GM12878 (cell line): Measurements from ENCODE around the gene PTGFRN. TPM values are rescaled to one million over a fixed set of nuclear protein-coding genes. Genes with fewer than 3 reads are reported as not detected.

Experiments
- ATAC-seq: fragments of 200-7000 bp; cut with Tn5 transposase; 3 replicates; pipeline ENCODE4 v1.9.1; 2020; ENCODE audit warnings: mild to moderate bottlenecking, moderate library complexity
- BruUV-seq: library from RNA; stranded (reverse); fragments of 400-500 nt; replicated peaks from 2 replicates; lab custom pipeline; 2021; lab: Mats Ljungman, UMichigan
- CTCF ChIA-PET: fragments of 300-600 bp; sonication (Branson Sonifier 250); formaldehyde crosslinking; extraction: SDS; loops from one replicate; lab custom pipeline; 2021; ENCODE audit warnings: inconsistent platforms; lab: Yijun Ruan, JAX
- POLR2A ChIA-PET: fragments of 350-600 bp; formaldehyde crosslinking; extraction: SDS; loops from one replicate; lab custom pipeline; 2021; ENCODE audit warnings: inconsistent platforms; lab: Charles Lee
- RAD21 ChIA-PET: fragments of 300-600 bp; sonication (Branson Sonifier 250); formaldehyde crosslinking; loops from one replicate; lab custom pipeline; 2023; ENCODE audit warnings: antibody characterized with exemption; ENCODE audit not compliant: unreplicated experiment; lab: Charles Lee
- SMC1A ChIA-PET: fragments of 300-600 bp; sonication (Branson Sonifier 250); formaldehyde crosslinking; loops from one replicate; lab custom pipeline; 2023; ENCODE audit not compliant: unreplicated experiment, uncharacterized antibody; lab: Charles Lee
- DNase-seq: peaks from one replicate; pipeline ENCODE4 v3.0.0-alpha.2; 2011; ENCODE audit warnings: low read depth, low spot score
- FAIRE-seq: peaks from 3 replicates; lab custom pipeline; 2011; peaks lifted over from hg19 to GRCh38; lab: Jason Lieb, UNC
- H2AFZ ChIP-seq: 2 replicates; pipeline ENCODE4 v1.6.0; 2011; ENCODE audit warnings: low read depth, low read length, control low read depth; ENCODE audit not compliant: control insufficient read depth
- H3K27ac ChIP-seq: 2 replicates; pipeline ENCODE4 v1.5.1; 2011; ENCODE audit warnings: control low read depth; ENCODE audit not compliant: control insufficient read depth, insufficient read depth
- H3K27me3 ChIP-seq, 2 experiments: replicated peaks in 1 of 2; 2 replicates each; pipeline versions ENCODE4 v1.6.0 to v1.6.1; 2011; ENCODE audit warnings: low read length in 1 of 2; ENCODE audit not compliant: control insufficient read depth in 2 of 2, insufficient read depth in 2 of 2
- H3K36me3 ChIP-seq, 2 experiments: 2 replicates each; pipeline ENCODE4 v1.5.1; 2011; ENCODE audit warnings: low read length in 1 of 2; ENCODE audit not compliant: control insufficient read depth in 2 of 2, insufficient read depth in 2 of 2
- H3K4me1 ChIP-seq: 2 replicates; pipeline ENCODE4 v1.6.1; 2011; ENCODE audit warnings: mild to moderate bottlenecking, low read length, moderate library complexity, mixed read lengths; ENCODE audit not compliant: control insufficient read depth, insufficient read depth
- H3K4me2 ChIP-seq: 2 replicates; pipeline ENCODE4 v1.6.0; 2011; ENCODE audit warnings: control low read depth; ENCODE audit not compliant: control insufficient read depth, insufficient read depth
- H3K4me3 ChIP-seq: fragments of 200-600 bp; sonication (generic); 2 replicates; pipeline ENCODE4 v1.5.1; 2016
- H3K79me2 ChIP-seq: 2 replicates; pipeline ENCODE4 v1.6.0; 2011; ENCODE audit warnings: low read length; ENCODE audit not compliant: control insufficient read depth, insufficient read depth
- H3K9ac ChIP-seq: 2 replicates; pipeline ENCODE4 v1.8.0; 2011; ENCODE audit warnings: low read length, control low read depth, mixed read lengths; ENCODE audit not compliant: control insufficient read depth, insufficient read depth
- H3K9me3 ChIP-seq: replicated peaks from 3 replicates; pipeline ENCODE4 v1.5.1; 2011; ENCODE audit warnings: mild to moderate bottlenecking, low read length; ENCODE audit not compliant: control insufficient read depth, insufficient read depth
- H4K20me1 ChIP-seq: 2 replicates; pipeline ENCODE4 v1.6.0; 2011; ENCODE audit not compliant: control insufficient read depth, insufficient read depth
- ASH2L ChIP-seq: fragments of 300-600, 200-600 bp; sonication (generic); IDR thresholded peaks from 2 replicates; pipeline ENCODE4 v1.6.1; 2017; ENCODE audit warnings: low read depth, mild to moderate bottlenecking, borderline replicate concordance
- CHD4 ChIP-seq: fragments of 200-600 bp; sonication (generic); IDR thresholded peaks from 2 replicates; pipeline ENCODE4 v1.6.1; 2016; ENCODE audit warnings: mild to moderate bottlenecking
- GABPA ChIP-seq: IDR thresholded peaks from 2 replicates; pipeline ENCODE4 v1.6.1; 2014; ENCODE audit warnings: antibody characterized with exemption, low read depth, mild to moderate bottlenecking, inconsistent platforms
- HDAC2 ChIP-seq: fragments of 200-600 bp; sonication (generic); IDR thresholded peaks from 2 replicates; pipeline ENCODE4 v1.6.1; 2017
- IKZF1 ChIP-seq: fragments of 450-650 bp; conservative IDR thresholded peaks from 2 replicates; pipeline ENCODE4 v1.6.1; 2017; ENCODE audit warnings: antibody characterized with exemption, mild to moderate bottlenecking
- KDM1A ChIP-seq: fragments of 200-600 bp; sonication (generic); IDR thresholded peaks from 2 replicates; pipeline ENCODE4 v1.6.1; 2016; ENCODE audit warnings: borderline replicate concordance
- MTA3 ChIP-seq: IDR thresholded peaks from 2 replicates; pipeline ENCODE4 v1.6.1; 2012; ENCODE audit warnings: low read length, inconsistent platforms, borderline replicate concordance
- NFIC ChIP-seq: IDR thresholded peaks from 2 replicates; pipeline ENCODE4 v1.6.1; 2012; ENCODE audit warnings: low read depth, mild to moderate bottlenecking, inconsistent platforms, low read length, moderate library complexity
- NR2F1 ChIP-seq: fragments of 450-650 bp; conservative IDR thresholded peaks from 2 replicates; pipeline ENCODE4 v1.6.1; 2017; ENCODE audit warnings: mild to moderate bottlenecking
- SIX5 ChIP-seq: IDR thresholded peaks from 2 replicates; pipeline ENCODE4 v1.6.1; 2011; ENCODE audit warnings: mild to moderate bottlenecking, low read depth, low read length, moderate library complexity; ENCODE audit not compliant: severe bottlenecking
- TAF1 ChIP-seq: IDR thresholded peaks from 2 replicates; pipeline ENCODE4 v1.6.1; 2011; ENCODE audit warnings: mild to moderate bottlenecking, low read depth, low read length, borderline replicate concordance
- ZNF207 ChIP-seq: fragments of 450-650 bp; IDR thresholded peaks from 2 replicates; pipeline ENCODE4 v1.6.1; 2014; ENCODE audit warnings: antibody characterized with exemption, mild to moderate bottlenecking, borderline replicate concordance
- ZNF274 ChIP-seq: IDR thresholded peaks from one replicate; pipeline ENCODE4 v1.8.0; 2011; ENCODE audit not compliant: insufficient read length, insufficient read depth
- WGBS: methylation state at CpG from one replicate; pipeline ENCODE4 v1.1.6; 2016; ENCODE audit warnings: low lambda C conversion rate; ENCODE audit not compliant: insufficient replicate concordance, insufficient coverage; ENCODE audit errors: missing lambda C conversion rate; 5-methylcytosine and 5-hydroxymethylcytosine counted together
- in situ Hi-C: fragments of 300-500 bp; cut with MboI; formaldehyde crosslinking; loops from 9 replicates; pipeline ENCODE4 v1.14.3; 2018; ENCODE audit warnings: mixed read lengths
- intact Hi-C: fragments of 100-400 bp; cut with micrococcal nuclease; formaldehyde crosslinking; loops from one replicate; pipeline ENCODE4 v1.14.2; 2022; ENCODE audit not compliant: unreplicated experiment
- polyA plus RNA-seq, 11 experiments: library from polyadenylated mRNA; depleted of rRNA in 4 of 11; unstranded in 6 of 11; stranded (reverse) in 5 of 11; fragments of >200 nt; fragmentation: Nextera tagmentation in 4 of 11; fragmentation: Illumina TruSeq in 1 of 11; extraction: Ambion mirVana in 4 of 11; extraction: Trizol in 1 of 11; gene quantifications; 1 replicate in 1 of 11; 2 replicates in 10 of 11; pipeline versions ENCODE4 v1.2.1 to v1.2.3, GENCODE V29; 2011 to 2016; ENCODE audit warnings: inconsistent platforms in 2 of 11, missing spikeins in 2 of 11, low read depth in 1 of 11
- total RNA-seq, 4 experiments: library from RNA; depleted of rRNA in 3 of 4; stranded (reverse); fragments of >200 nt in 3 of 4; fragmentation: Illumina TruSeq in 1 of 4; extraction: Trizol in 1 of 4; gene quantifications; 2 replicates each; pipeline versions ENCODE4 v1.2.1 to v1.2.3, GENCODE V29; 2013 to 2021

Gene PTGFRN
- total and polyA plus RNA-seq, 10 of the 15 experiments (the other 5 are each of a cell fraction or from before 2014, with no cell fraction given), result 2.7 to 8.3 (median 5.1) TPM

- H3K9ac ChIP-seq, result no peak overlapping the region
- ChIA-PET SMC1A (interaction anchor here (1.1 to 4.4 kb wide), 8 partner anchors 10 to 193 kb away, joined by 3 to 24 read pairs (median 4); no protein-coding TSS in a partner anchor), CTCF (interaction anchor here (0.9 to 3.1 kb wide), 8 partner anchors 9 to 183 kb away, joined by 3 to 10 read pairs (median 4); no protein-coding TSS in a partner anchor), POLR2A (interaction anchor here (1.1 to 1.4 kb wide), 2 partner anchors 9 to 22 kb away, joined by 3 read pairs; no protein-coding TSS in a partner anchor), RAD21 (interaction anchor here (0.7 to 1.3 kb wide), 3 partner anchors 15 to 181 kb away, joined by 3 to 5 read pairs (median 4); no protein-coding TSS in a partner anchor)
- no peak for FAIRE-seq
- H3K4me3 ChIP-seq, result no peak overlapping the region
- 50% methylated on average over 2 of the region's 2 CpGs for WGBS
- no peaks in the 10 kb centered on the region for H3K36me3 ChIP-seq
- no peak overlapping the region for H3K27ac ChIP-seq
- ATAC-seq, result peak; percentile 36
- H3K4me2 ChIP-seq, result no peak overlapping the region
- intact Hi-C loops (no loop called here), in situ Hi-C loops (no loop called here)
- no peaks in the 10 kb centered on the region for H4K20me1 ChIP-seq
- H2AFZ ChIP-seq, result no peak overlapping the region
- TF ChIP-seq ASH2L, result no peak
- no peak for TF ChIP-seq HDAC2
- TF ChIP-seq CHD4, result no peak
- TF ChIP-seq SIX5, result no peak
- TF ChIP-seq NFIC, result no peak
- no TSS peak for BruUV-seq
- H3K4me1 ChIP-seq, result no peaks in the 10 kb centered on the region
- H3K9me3 ChIP-seq, result no peaks in the 10 kb centered on the region
- DNase-seq, result no peak
- no peaks in the 10 kb centered on the region for H3K79me2 ChIP-seq
- peaks cover 0 to 2% of the 10 kb centered on the region in 2 experiments; a peak in 1 of 4 replicates for H3K27me3 ChIP-seq
Measured at GRCh38 chr1:116919802-116920201, 10.1 kb downstream of the PTGFRN start.

GRCh38 chr1:116920211-116920610 is 10.5 kb downstream of the PTGFRN start:
- in situ Hi-C loops, result no loop called here
- no TSS peak for BruUV-seq
- no peaks in the 10 kb centered on the region for H3K9me3 ChIP-seq
- H3K4me3 ChIP-seq, result no peak overlapping the region
- RAD21 ChIA-PET, result interaction anchor here (0.9 to 1.3 kb wide), 3 partner anchors 11 to 140 kb away, joined by 3 to 5 read pairs (median 4); no protein-coding TSS in a partner anchor
- CTCF ChIA-PET, result interaction anchor here (0.9 to 3.1 kb wide), 7 partner anchors 8 to 183 kb away, joined by 3 to 10 read pairs (median 4); no protein-coding TSS in a partner anchor
- peaks cover 0 to 2% of the 10 kb centered on the region in 2 experiments; a peak in 1 of 4 replicates for H3K27me3 ChIP-seq
- H3K9ac ChIP-seq, result no peak overlapping the region
- H3K36me3 ChIP-seq, result no peaks in the 10 kb centered on the region
- POLR2A ChIA-PET, result interaction anchor here (1.1 kb wide), 1 partner anchor 22 kb away, joined by 3 read pairs; no protein-coding TSS in a partner anchor
- H3K4me2 ChIP-seq, result no peak overlapping the region
- no peak for ATAC-seq
- H3K79me2 ChIP-seq, result no peaks in the 10 kb centered on the region
- SMC1A ChIA-PET, result interaction anchor here (1.1 to 4.4 kb wide), 8 partner anchors 9 to 194 kb away, joined by 3 to 24 read pairs (median 3); no protein-coding TSS in a partner anchor
- FAIRE-seq, result no peak
- no peak for TF ChIP-seq IKZF1
- TF ChIP-seq KDM1A, result no peak
- no peak for TF ChIP-seq TAF1
- no peak for TF ChIP-seq GABPA
- no peak for TF ChIP-seq NR2F1
- no peak for TF ChIP-seq MTA3
- no peak for TF ChIP-seq ZNF207
- TF ChIP-seq ZNF274, result no peak
- H3K27ac ChIP-seq, result no peak overlapping the region
- no peaks in the 10 kb centered on the region for H4K20me1 ChIP-seq
- H2AFZ ChIP-seq, result no peak overlapping the region
- DNase-seq, result no peak
- no peaks in the 10 kb centered on the region for H3K4me1 ChIP-seq
- intact Hi-C loops, result no loop called here
- 0% methylated on average over 1 of the region's 1 CpG for WGBS
